GM21737 (cell line): Measurements from ENCODE around the gene BIRC5.
"Not testable (repeated sequence)": the region's sequence is repeated elsewhere in the genome, so short reads cannot be mapped to it uniquely, and the experiment has no call there.

ENCODE experiments used
- ATAC-seq: cut with Tn5 transposase; IDR thresholded peaks from one replicate; pipeline ENCODE4 v1.9.1; 2021; ENCODE audit warnings: mild to moderate bottlenecking, moderate library complexity; ENCODE audit not compliant: unreplicated experiment

BIRC5 gene

GRCh38 chr17:78224231-78225087, 10.4 kb downstream of the BIRC5 start:
- ATAC-seq = no peak

- no peak for ATAC-seq
Measured at GRCh38 chr17:78225088-78225865, 11.2 kb downstream of the BIRC5 start.

DNA sequence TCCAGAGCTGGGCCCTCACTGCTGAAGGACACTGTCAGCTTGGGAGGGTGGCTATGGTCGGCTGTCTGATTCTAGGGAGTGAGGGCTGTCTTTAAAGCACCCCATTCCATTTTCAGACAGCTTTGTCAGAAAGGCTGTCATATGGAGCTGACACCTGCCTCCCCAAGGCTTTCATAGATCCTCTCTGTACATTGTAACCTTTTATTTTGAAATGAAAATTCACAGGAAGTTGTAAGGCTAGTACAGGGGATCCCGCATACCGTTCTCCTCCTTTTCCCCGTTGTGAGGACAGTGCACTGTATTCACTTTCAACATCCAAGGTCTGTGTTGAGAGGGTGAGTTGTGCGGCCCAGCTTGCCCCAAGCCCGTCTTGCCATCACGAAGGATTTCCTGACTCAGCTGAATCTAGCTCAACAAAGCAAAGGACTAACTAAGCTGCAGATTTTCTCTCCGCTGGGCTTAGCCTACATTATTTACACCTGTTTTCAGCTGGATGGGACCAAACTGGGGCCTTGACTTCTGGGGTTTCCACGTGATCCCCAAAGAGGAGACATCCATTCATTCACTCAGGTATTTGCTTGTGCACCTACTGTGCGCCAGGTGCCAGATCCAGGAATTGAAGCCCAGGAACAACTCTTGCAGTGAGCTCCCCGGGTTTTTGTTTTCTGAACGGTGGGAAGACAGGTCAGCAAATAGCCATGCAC, 12.2 kb downstream of the BIRC5 start:
- no peak for ATAC-seq

GRCh38 chr17:78226759-78227454, 12.9 kb downstream of the BIRC5 start:
- ATAC-seq = no peak

GRCh38 chr17:78227455-78227916, 13.4 kb downstream of the BIRC5 start:
- no peak for ATAC-seq

DNA sequence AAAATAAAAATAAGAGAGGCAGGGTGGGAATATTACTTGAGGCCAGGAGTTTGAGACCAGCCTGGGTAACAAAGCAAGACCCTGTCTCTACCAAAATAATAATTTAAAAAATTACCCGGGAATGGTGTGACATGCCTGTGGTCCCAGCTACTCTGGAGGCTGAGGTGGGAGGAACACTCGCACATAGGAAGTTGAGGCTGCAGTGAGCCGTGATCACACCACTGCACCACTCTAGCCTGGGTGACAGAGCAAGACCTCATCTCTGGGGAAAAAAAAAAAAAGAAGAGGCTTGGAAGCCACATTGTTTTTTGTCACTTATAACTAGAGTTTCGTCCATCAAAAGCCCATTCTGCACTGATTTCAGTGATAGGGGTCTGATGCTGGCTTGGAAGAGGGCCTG, 14.1 kb downstream of the BIRC5 start:
- ATAC-seq = no peak

GRCh38 chr17:78230252-78230962, 16.4 kb downstream of the BIRC5 start:
- ATAC-seq = no peak

GRCh38 chr17:78230996-78231935, 17.2 kb downstream of the BIRC5 start, which contains the start of gene TMEM235:
TSS of gene TMEM235 (plus strand) at chr17:78231631. CDS start at chr17:78232024, 393 bp downstream.
- no peak for ATAC-seq

DNA sequence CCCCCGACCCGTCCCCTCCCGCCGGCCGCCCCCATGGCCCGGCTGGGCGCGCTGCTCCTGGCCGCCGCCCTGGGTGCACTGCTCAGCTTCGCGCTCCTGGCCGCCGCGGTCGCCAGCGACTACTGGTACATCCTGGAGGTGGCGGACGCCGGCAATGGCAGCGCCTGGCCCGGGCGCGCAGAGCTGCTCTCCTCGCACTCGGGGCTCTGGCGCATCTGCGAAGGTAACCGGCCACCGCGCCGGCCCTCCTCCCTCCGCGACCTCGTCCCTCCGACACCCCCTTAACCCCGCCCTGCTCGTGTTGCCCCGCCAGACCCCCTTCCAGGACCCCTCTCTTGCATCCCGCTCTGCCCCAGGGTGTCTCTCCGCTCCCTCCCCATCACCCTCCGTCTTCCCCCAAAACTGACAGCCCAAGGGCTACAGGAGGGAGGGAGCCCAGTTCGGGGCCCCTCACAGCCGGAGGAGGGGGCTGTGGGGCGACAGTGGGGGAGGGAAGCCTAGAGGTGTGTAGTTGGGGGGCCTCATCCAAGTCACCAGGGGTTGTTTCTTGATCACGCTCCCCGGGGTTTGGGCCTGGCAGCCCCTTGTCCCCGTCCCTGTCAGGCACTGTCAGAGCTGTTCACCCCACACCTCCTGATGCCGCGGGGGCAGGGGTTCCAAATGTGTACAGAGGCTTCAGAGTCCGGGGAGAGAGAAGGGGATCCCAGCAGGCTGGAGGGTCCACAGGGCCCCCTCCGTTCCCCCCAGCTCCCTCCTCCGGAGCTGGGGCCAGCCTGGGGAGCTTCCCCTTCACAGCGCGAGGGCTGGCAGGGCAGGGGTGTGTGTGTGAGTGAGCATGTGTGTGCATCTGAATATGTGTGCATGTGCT, 18.2 kb downstream of the BIRC5 start:
- ATAC-seq = no peak

DNA sequence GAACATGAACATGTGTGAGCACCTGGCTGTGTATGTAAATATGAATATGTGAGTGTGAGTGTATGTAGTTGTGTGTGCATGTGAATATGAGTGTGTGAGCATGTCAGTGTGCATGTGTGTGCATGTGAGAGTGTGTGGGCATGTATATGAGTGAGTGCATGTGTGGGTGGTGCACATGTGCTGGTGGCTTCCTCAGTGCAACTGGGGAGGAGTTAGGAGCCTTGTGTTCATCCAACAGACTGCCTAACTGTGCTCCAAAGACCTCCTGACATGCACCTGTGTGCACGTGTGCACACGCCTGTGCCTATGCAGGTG, 18.8 kb downstream of the BIRC5 start:
- ATAC-seq = no peak

GRCh38 chr17:78233678-78234077, 19.6 kb downstream of the BIRC5 start:
- no peak for ATAC-seq

GRCh38 chr17:78234261-78234865, 20.3 kb downstream of the BIRC5 start:
- ATAC-seq = no peak

DNA sequence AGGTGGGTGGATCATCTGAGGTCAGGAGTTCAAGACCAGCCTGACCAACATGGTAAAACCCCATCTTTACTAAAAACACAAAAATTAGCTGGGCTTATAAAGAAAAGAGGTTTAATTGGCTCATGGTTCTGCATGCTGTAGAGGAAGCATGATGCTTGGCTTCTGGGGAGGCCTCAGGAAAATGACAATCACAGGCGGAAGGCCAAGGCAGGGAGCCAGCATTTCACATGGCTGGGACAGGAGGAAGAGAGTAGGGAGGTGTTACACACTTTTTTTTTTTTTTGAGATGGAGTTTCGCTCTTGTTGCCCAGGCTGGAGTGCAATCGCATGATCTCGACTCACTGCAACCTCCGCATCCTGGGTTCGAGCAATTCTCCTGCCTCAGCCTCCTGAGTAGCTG, 21.0 kb downstream of the BIRC5 start:
- not testable (repeated sequence) for ATAC-seq

GRCh38 chr17:78235885-78236284, 21.8 kb downstream of the BIRC5 start:
- ATAC-seq = no peak

GRCh38 chr17:78236362-78237127, 22.5 kb downstream of the BIRC5 start:
- ATAC-seq = no peak

DNA sequence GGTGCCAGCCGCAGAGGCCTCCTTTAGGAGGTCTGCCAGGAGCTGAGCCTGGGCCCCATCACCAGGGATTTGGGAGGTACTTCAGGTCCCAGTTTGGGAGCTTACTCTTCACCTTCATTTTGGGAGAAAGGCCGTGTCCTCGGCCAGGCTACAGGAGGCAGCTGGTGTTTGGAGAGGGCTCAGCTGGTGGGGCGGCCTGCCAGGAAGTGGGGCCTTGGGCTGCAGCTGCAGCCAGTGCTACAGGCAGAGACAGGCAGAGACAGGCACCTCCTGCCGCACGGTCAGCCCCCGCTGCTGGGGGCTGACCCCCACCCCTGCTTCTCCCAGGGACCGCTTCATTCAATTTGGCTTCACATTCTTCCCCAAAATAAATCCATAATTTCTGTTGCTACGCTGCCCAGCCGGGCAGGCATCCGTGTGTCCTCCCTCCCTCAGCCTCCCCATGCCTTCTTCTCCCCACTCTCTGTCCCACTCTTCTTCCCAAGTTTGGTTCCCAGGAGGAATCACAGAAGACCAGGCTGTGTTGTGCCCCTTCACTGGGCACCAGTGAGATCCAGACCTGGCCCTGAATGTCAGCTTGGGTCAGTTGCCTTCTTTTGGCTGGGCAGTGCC, 23.5 kb downstream of the BIRC5 start:
- ATAC-seq = no peak
